AG09319 (cell line): ENCODE measurements around the gene CBY2.

ENCODE experiments used
- DNase-seq: peaks from one replicate; pipeline ENCODE4 v3.0.0-alpha.2; 2010; ENCODE audit warnings: low read depth; ENCODE audit errors: extremely low read depth
- CTCF ChIP-seq: IDR thresholded peaks from 2 replicates; pipeline ENCODE4 v1.5.1; 2011; ENCODE audit warnings: low read depth, mild to moderate bottlenecking, inconsistent platforms, low read length, moderate library complexity

The CBY2 gene

GRCh38 chr13:45670189-45670885 is 31.8 kb upstream of the CBY2 start:
- no peak for TF ChIP-seq CTCF
- DNase-seq = no peak

GRCh38 chr13:45674908-45675307 is 27.2 kb upstream of the CBY2 start:
- peak; percentile 60 for DNase-seq
- no peak for TF ChIP-seq CTCF

- DNase-seq = no peak
- no peak for TF ChIP-seq CTCF
Observed at GRCh38 chr13:45678282-45678681, 23.8 kb upstream of the CBY2 start.

- TF ChIP-seq CTCF = no peak
- DNase-seq = no peak
Observed at GRCh38 chr13:45681113-45681512, 21.0 kb upstream of the CBY2 start.

GRCh38 chr13:45682494-45683008 is 19.6 kb upstream of the CBY2 start:
- TF ChIP-seq CTCF = no peak
- no peak for DNase-seq

GRCh38 chr13:45683701-45684100 is 18.4 kb upstream of the CBY2 start:
- DNase-seq = no peak
- 0 out of 2 replicates have a peak, but pooled peaks have one; percentile 3 for TF ChIP-seq CTCF

- TF ChIP-seq CTCF = no peak
- no peak for DNase-seq
Observed at GRCh38 chr13:45688577-45688976, 13.5 kb upstream of the CBY2 start.
